GM12892 (cell line): Measurements from ENCODE around the gene PLPP6.
"Not testable (repeated sequence)": the region's sequence is repeated elsewhere in the genome, so short reads cannot be mapped to it uniquely, and the experiment has no call there.

Experiments
- POLR2A ChIP-seq: IDR thresholded peaks from 2 replicates; pipeline ENCODE4 v1.6.1; 2011; ENCODE audit warnings: low read depth, low read length, control low read depth
- POLR2AphosphoS5 ChIP-seq: IDR thresholded peaks from 2 replicates; pipeline ENCODE4 v1.6.1; 2011; ENCODE audit warnings: low read depth, low read length, control low read depth
- TAF1 ChIP-seq: IDR thresholded peaks from 2 replicates; pipeline ENCODE4 v1.6.1; 2011; ENCODE audit warnings: low read depth, mild to moderate bottlenecking, control low read depth, low read length, borderline replicate concordance

GRCh38 chr9:4656196-4656595 is 5.9 kb upstream of the PLPP6 start:
- not testable (repeated sequence) for TF ChIP-seq POLR2A, POLR2AphosphoS5, TAF1
